HepG2 (cell line): ENCODE data around the gene PDE4D. TPM values are rescaled to one million over a fixed set of nuclear protein-coding genes. Genes with fewer than 3 reads are reported as not detected.

Experiments
- ATAC-seq: fragments of 200-7000 bp; cut with Tn5 transposase; 3 replicates; pipeline ENCODE4 v1.9.1; 2020; ENCODE audit warnings: mild to moderate bottlenecking, moderate library complexity
- BruUV-seq: library from RNA; stranded (reverse); fragments of 400-500 nt; replicated peaks from 2 replicates; lab custom pipeline; 2021; lab: Mats Ljungman, UMichigan
- CTCF ChIA-PET: fragments of 300-600 bp; formaldehyde crosslinking; extraction: SDS; loops from one replicate; lab custom pipeline; 2021; ENCODE audit warnings: low total read pairs, inconsistent platforms, low intra/inter-chr PET ratio; lab: Yijun Ruan, JAX
- POLR2A ChIA-PET: fragments of 350-600 bp; sonication (Branson Sonifier 250); formaldehyde crosslinking; loops from one replicate; lab custom pipeline; 2020; ENCODE audit warnings: antibody characterized with exemption, inconsistent platforms; lab: Yijun Ruan, JAX
- DNase-seq: peaks from one replicate; pipeline ENCODE4 v3.0.0-alpha.2; 2015; ENCODE audit warnings: low spot score
- FAIRE-seq: peaks from 3 replicates; lab custom pipeline; 2011; peaks lifted over from hg19 to GRCh38; lab: Jason Lieb, UNC
- H2AFZ ChIP-seq: one replicate; pipeline ENCODE4 v1.6.1; 2011; ENCODE audit warnings: low read length, inconsistent platforms
- H3K27ac ChIP-seq: fragments of 300-600 bp; 3 replicates; pipeline ENCODE4 v1.8.0; 2011; ENCODE audit warnings: mixed run types, mild to moderate bottlenecking, mixed read lengths, low read length, inconsistent platforms; ENCODE audit not compliant: insufficient read depth; ENCODE audit errors: extremely low read length
- H3K27me3 ChIP-seq, 2 experiments: fragments of 200-600 bp in 1 of 2; 2 replicates in 1 of 2; 3 replicates in 1 of 2; pipeline versions ENCODE4 v1.6.0 to v1.8.0; 2011; ENCODE audit warnings: low read length in 2 of 2, mild to moderate bottlenecking in 2 of 2, moderate library complexity in 2 of 2, inconsistent platforms in 1 of 2; ENCODE audit not compliant: insufficient read depth in 2 of 2, control insufficient read depth in 1 of 2
- H3K36me3 ChIP-seq, 2 experiments: fragments of 200-600 bp in 1 of 2; replicated peaks in 1 of 2; 2 replicates in 1 of 2; 3 replicates in 1 of 2; pipeline versions ENCODE4 v1.5.1 to v1.8.0; 2011; ENCODE audit warnings: low read length in 2 of 2, inconsistent platforms in 1 of 2; ENCODE audit not compliant: insufficient read depth in 2 of 2, control insufficient read depth in 1 of 2
- H3K4me1 ChIP-seq: 2 replicates; pipeline ENCODE4 v1.5.1; 2012; ENCODE audit warnings: low read length, inconsistent platforms; ENCODE audit not compliant: insufficient read depth
- H3K4me2 ChIP-seq: 2 replicates; pipeline ENCODE4 v1.6.0; 2011; ENCODE audit warnings: low read depth, low read length, inconsistent platforms
- H3K4me3 ChIP-seq, 3 experiments: fragments of 200-600 bp in 1 of 3; sonication (generic), shearing (Covaris generic) in 1 of 3; replicated peaks in 1 of 3; 2 replicates each; pipeline ENCODE4 v1.5.1; 2011 to 2016; ENCODE audit warnings: low read length in 3 of 3, inconsistent platforms in 2 of 3, low read depth in 2 of 3, mild to moderate bottlenecking in 2 of 3, control low read depth in 1 of 3, mixed read lengths in 1 of 3; ENCODE audit not compliant: insufficient read depth in 1 of 3
- H3K79me2 ChIP-seq: one replicate; pipeline ENCODE4 v1.6.1; 2011; ENCODE audit warnings: low read length, inconsistent platforms; ENCODE audit not compliant: insufficient read depth
- H3K9ac ChIP-seq: 2 replicates; pipeline ENCODE4 v1.6.0; 2011; ENCODE audit warnings: mild to moderate bottlenecking, low read depth, low read length, inconsistent platforms; ENCODE audit not compliant: insufficient read depth
- H3K9me3 ChIP-seq: 2 replicates; pipeline ENCODE4 v1.5.1; 2012; ENCODE audit warnings: mild to moderate bottlenecking, low read length
- H4K20me1 ChIP-seq: 2 replicates; pipeline ENCODE4 v1.6.0; 2011; ENCODE audit warnings: inconsistent platforms, mild to moderate bottlenecking, low read length, moderate library complexity; ENCODE audit not compliant: insufficient read depth
- MATR3 ChIP-seq: sonication (generic); formaldehyde crosslinking; IDR thresholded peaks from 2 replicates; pipeline ENCODE4 v1.4.0; 2020; ENCODE audit warnings: missing genetic modification reagents
- NFIB ChIP-seq: sonication (generic); formaldehyde crosslinking; IDR thresholded peaks from 2 replicates; pipeline ENCODE4 v1.9.0; 2021; ENCODE audit warnings: missing genetic modification reagents, mild to moderate bottlenecking, borderline replicate concordance
- REXO4 ChIP-seq: sonication (generic); formaldehyde crosslinking; IDR thresholded peaks from 2 replicates; pipeline ENCODE4 v1.8.0; 2022; ENCODE audit warnings: missing genetic modification reagents, mild to moderate bottlenecking, borderline replicate concordance
- SNAPC2 ChIP-seq: sonication (generic); formaldehyde crosslinking; IDR thresholded peaks from 2 replicates; pipeline ENCODE4 v1.8.1; 2022; ENCODE audit warnings: mild to moderate bottlenecking, missing genetic modification reagents
- SRSF4 ChIP-seq: fragments of 200-400 bp; formaldehyde crosslinking; IDR thresholded peaks from one replicate; pipeline ENCODE4 v1.6.1; 2018; ENCODE audit warnings: mild to moderate bottlenecking, low read depth, low read length, moderate library complexity; ENCODE audit not compliant: poor library complexity, severe bottlenecking
- SSRP1 ChIP-seq: IDR thresholded peaks from 2 replicates; pipeline ENCODE4 v1.6.1; 2016; ENCODE audit warnings: control low read depth
- USF2 ChIP-seq, 2 experiments: sonication (generic) in 1 of 2; formaldehyde crosslinking in 1 of 2; IDR thresholded peaks; 2 replicates each; pipeline versions ENCODE4 v1.5.1 to v1.6.1; 2011 to 2020; ENCODE audit warnings: borderline replicate concordance in 1 of 2, low read depth in 1 of 2, low read length in 1 of 2, mild to moderate bottlenecking in 1 of 2, missing genetic modification reagents in 1 of 2, moderate library complexity in 1 of 2
- ZNF44 ChIP-seq: sonication (generic); formaldehyde crosslinking; IDR thresholded peaks from 2 replicates; pipeline ENCODE4 v1.5.1; 2020; ENCODE audit warnings: mild to moderate bottlenecking, missing genetic modification reagents
- ZNF501 ChIP-seq: sonication (generic); formaldehyde crosslinking; IDR thresholded peaks from 2 replicates; pipeline ENCODE4 v1.5.1; 2020; ENCODE audit warnings: mild to moderate bottlenecking, moderate library complexity, missing genetic modification reagents
- ZNF552 ChIP-seq: sonication (generic); formaldehyde crosslinking; IDR thresholded peaks from 2 replicates; pipeline ENCODE4 v1.9.0; 2022; ENCODE audit warnings: missing genetic modification reagents, mild to moderate bottlenecking, borderline replicate concordance
- ZNF761 ChIP-seq: sonication (generic); formaldehyde crosslinking; conservative IDR thresholded peaks from 2 replicates; pipeline ENCODE4 v1.4.0; 2020; ENCODE audit warnings: mild to moderate bottlenecking, missing genetic modification reagents
- WGBS: methylation state at CpG from one replicate; pipeline ENCODE4 v1.1.6; 2017; ENCODE audit warnings: low lambda C conversion rate; 5-methylcytosine and 5-hydroxymethylcytosine counted together
- in situ Hi-C: cut with HindIII; loops from 2 replicates; pipeline ENCODE4 v1.10.0; 2017; ENCODE audit warnings: low pct_unique_long_range_greater_than_20kb; ENCODE audit not compliant: extremely low pct_ligation_motif_present
- intact Hi-C: fragments of 100-400 bp; cut with micrococcal nuclease; formaldehyde crosslinking; loops from one replicate; pipeline ENCODE4 v1.10.0; 2022; ENCODE audit not compliant: unreplicated experiment
- polyA plus RNA-seq, 8 experiments: library from polyadenylated mRNA; depleted of rRNA in 3 of 8; stranded (reverse) in 7 of 8; unstranded in 1 of 8; fragments of >200 nt; fragmentation: Illumina TruSeq in 4 of 8; extraction: Trizol in 4 of 8; gene quantifications; 2 replicates each; pipeline versions ENCODE4 v1.2.1 to v1.2.3, GENCODE V29; 2011 to 2016; ENCODE audit warnings: low read depth in 4 of 8, missing spikeins in 1 of 8, mixed read lengths in 1 of 8; ENCODE audit not compliant: insufficient read depth in 1 of 8
- total RNA-seq, 5 experiments: library from RNA; depleted of rRNA; stranded (reverse); fragments of >200 nt; fragmentation: Illumina TruSeq; extraction: Trizol; gene quantifications; 2 replicates each; pipeline ENCODE4 v1.2.3, GENCODE V29; 2016; ENCODE audit warnings: low read depth in 1 of 5
- TF ChIP-seq, protein P1 (sequence below): sonication (generic); formaldehyde crosslinking; IDR thresholded peaks from 2 replicates; pipeline ENCODE4 v1.4.0; 2020; ENCODE audit warnings: missing genetic modification reagents, low read depth, mild to moderate bottlenecking, borderline replicate concordance

PDE4D gene
- total and polyA plus RNA-seq, 2 of the 13 experiments (the other 11 are each of a cell fraction or from before 2014, with no cell fraction given): 7.0 to 12.2 TPM

DNA sequence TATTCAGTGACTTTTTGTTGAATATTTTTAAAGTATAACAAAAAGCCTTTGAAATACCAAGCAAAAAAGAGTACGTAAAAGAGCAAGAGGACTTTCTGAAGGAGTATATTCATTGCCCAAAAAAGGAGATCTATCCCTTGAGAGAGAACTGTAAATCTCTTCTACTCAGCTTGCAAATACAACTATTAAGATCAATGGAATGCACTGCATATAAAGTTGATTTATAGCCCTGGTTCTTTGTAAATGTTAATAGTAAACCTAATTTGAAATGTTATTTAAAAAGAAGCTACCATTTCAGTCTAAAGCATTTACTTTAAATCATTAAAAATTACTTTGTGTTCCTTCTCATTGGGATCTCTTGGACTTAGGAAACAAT lies 168.1 kb downstream of the PDE4D start:
- in situ Hi-C loops (no loop called here), intact Hi-C loops (no loop called here)
- H3K4me2 ChIP-seq: no peak overlapping the region
- no peak overlapping the region for H2AFZ ChIP-seq
- CTCF ChIA-PET: no interaction called here
- H4K20me1 ChIP-seq: no peaks in the 10 kb centered on the region
- DNase-seq (no peak), FAIRE-seq (no peak), ATAC-seq (no peak)
- no peaks in the 10 kb centered on the region for H3K27me3 ChIP-seq
- H3K9me3 ChIP-seq: no peaks in the 10 kb centered on the region
- BruUV-seq: no TSS peak
- no peaks in the 10 kb centered on the region for H3K4me1 ChIP-seq
- H3K79me2 ChIP-seq: no peaks in the 10 kb centered on the region
- no peak overlapping the region for H3K9ac ChIP-seq
- TF ChIP-seq SSRP1 (CRISPR knock-in tag) (no peak), ZNF552 (no peak), ZNF761 (CRISPR knock-in tag) (no peak), ZNF501 (CRISPR knock-in tag) (no peak), REXO4 (CRISPR knock-in tag) (no peak), SNAPC2 (CRISPR knock-in tag) (no peak), NFIB (CRISPR knock-in tag) (no peak), ZNF44 (no peak), MATR3 (no peak), USF2 (IDR thresholded peaks at IDR 0.05; ENCODE audit: low read depth, low read length) (no peak), USF2 (CRISPR knock-in tag; IDR thresholded peaks at IDR 0.05; ENCODE audit: borderline replicate concordance) (no peak), SRSF4 (no peak)
- TF ChIP-seq, protein P1, sequence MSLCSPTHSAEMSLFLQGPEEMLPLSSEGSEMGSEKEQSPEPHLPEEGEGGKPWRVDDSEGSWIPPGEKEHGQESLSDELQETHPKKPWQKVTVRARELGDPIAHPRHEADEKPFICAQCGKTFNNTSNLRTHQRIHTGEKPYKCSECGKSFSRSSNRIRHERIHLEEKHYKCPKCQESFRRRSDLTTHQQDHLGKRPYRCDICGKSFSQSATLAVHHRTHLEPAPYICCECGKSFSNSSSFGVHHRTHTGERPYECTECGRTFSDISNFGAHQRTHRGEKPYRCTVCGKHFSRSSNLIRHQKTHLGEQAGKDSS (CRISPR knock-in tag): no peak
- no peaks in the 10 kb centered on the region for H3K36me3 ChIP-seq
- POLR2A ChIA-PET: no interaction called here
- no peak overlapping the region for H3K4me3 ChIP-seq
- WGBS: 91% methylated on average over 1 of the region's 1 CpG
- H3K27ac ChIP-seq: no peak overlapping the region
